ENCODE results near the gene SNRK. TPM values are rescaled to one million over a fixed set of nuclear protein-coding genes. Genes with fewer than 3 reads are reported as not detected.

Gene SNRK
- total RNA-seq, 1 experiment from 2014 or later = 9.7 TPM

DNA sequence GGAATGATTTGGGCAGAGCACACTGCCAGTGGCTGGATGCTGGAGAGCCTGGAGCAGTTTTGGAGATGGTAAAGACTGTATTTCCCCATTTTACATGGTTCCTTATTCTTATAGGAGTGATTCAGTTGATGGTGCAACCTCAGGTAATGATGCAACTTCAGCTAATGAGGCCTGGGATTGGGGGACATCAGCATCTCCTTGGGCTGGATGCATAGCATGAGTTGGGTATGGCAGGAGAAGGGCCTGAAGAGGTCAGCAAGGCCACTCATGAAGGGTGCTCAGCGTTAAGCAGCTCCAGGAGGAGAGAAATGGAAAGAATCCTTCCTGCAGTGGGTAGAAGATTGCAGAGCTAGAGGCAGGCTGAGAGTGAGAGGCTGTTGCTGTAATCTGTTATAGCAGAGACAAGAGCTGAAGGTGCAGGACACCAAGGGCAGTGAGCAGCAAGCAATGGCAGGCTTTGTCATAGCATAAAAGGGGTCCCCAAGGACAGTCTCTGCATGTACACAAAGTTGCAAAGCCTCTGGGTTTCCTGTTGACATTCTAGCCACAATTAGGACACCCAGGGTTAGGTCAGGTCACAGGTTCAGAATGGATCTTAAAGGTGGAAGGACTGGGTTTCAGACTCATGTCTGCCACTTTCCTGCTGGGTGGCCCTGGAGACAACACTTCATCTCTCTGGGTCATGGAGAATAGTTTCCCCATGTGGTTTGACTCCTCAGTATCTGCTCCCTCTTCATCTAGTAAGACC lies 29.5 kb upstream of the SNRK start:
- Histone ChIP-seq H3K27me3 (ENCODE audit: control insufficient read depth, insufficient read depth, low read length) (no peaks in the 10 kb centered on the region), H3K36me3 (replicated peaks; ENCODE audit: control insufficient read depth, insufficient read depth, low read length) (no peaks in the 10 kb centered on the region; the same call in 1 of the 2 replicates), H3K4me3 (ENCODE audit: insufficient read depth, low read depth, low read length) (no peak overlapping the region)
- no peak for DNase-seq

DNA sequence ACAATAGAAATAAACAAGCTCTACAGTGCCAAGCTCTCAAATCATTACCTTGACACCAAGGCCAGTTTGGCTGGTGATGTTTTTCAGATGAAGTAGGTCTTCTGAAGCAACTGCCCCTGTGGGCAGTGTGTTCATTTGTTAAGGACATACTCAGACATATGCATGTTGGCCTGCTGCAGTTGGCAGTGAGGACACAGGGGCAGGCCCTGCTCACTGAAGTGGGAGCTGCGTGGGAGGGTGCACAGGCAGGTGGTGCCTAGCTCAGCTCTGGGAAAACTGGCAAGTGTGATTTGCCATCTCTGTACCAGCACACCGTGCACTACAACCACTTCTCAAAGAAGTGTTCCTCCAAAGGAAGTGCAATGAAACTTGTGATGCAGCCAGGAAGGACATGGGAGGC lies 28.5 kb upstream of the SNRK start:
- no peaks in the 10 kb centered on the region; the same call in 1 of the 2 replicates for H3K36me3 ChIP-seq (replicated peaks; ENCODE audit: control insufficient read depth, insufficient read depth, low read length)
- H3K4me3 ChIP-seq (ENCODE audit: insufficient read depth, low read depth, low read length) = no peak overlapping the region
- no peaks in the 10 kb centered on the region for H3K27me3 ChIP-seq (ENCODE audit: control insufficient read depth, insufficient read depth, low read length)
- DNase-seq = no peak

DNA sequence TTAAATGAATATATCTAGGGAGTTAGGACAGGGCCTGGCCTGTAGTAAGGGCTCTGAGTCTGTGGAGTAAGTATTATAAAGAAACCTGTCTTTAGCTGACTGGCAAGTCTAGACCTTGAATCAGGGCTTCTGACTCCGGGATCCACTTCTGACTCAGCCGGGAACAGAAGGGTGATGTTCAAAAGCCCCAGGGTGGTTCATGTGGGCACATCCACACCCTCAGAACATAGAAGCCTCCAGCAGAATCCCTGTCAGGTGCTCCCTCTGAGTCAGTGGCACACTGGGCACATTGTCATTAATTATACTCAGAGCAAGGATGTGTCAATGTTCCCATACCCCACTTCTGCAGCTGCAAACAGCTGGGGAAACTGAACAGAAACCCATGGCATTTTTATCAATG lies 26.7 kb upstream of the SNRK start:
- no peak for DNase-seq
- H3K27me3 ChIP-seq (ENCODE audit: control insufficient read depth, insufficient read depth, low read length) = no peaks in the 10 kb centered on the region
- no peak overlapping the region for H3K4me3 ChIP-seq (ENCODE audit: insufficient read depth, low read depth, low read length)
- H3K36me3 ChIP-seq (replicated peaks; ENCODE audit: control insufficient read depth, insufficient read depth, low read length) = no peaks in the 10 kb centered on the region; the same call in 1 of the 2 replicates

DNA sequence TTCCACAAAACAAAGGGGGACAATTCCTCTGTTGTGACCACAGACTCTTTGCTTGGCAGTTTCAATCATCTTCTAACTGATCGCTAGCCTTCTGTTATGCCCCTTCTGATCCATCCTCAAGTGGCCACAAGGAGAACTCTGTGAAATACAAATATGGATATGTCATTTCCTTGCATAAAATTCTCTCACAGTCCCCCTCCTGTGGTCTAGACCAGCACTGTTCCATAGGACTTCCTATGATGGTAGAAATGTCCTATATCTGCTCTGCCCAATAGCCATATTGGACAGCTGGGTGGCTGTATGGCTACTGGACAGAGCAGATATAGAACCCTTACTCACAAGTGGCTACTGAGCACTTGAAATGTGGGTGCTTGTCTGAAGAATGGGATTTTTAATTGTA lies 25.9 kb upstream of the SNRK start:
- Histone ChIP-seq H3K27me3 (ENCODE audit: control insufficient read depth, insufficient read depth, low read length) (no peaks in the 10 kb centered on the region), H3K4me3 (ENCODE audit: insufficient read depth, low read depth, low read length) (no peak overlapping the region), H3K36me3 (replicated peaks; ENCODE audit: control insufficient read depth, insufficient read depth, low read length) (no peaks in the 10 kb centered on the region; the same call in 1 of the 2 replicates)
- DNase-seq = no peak

DNA sequence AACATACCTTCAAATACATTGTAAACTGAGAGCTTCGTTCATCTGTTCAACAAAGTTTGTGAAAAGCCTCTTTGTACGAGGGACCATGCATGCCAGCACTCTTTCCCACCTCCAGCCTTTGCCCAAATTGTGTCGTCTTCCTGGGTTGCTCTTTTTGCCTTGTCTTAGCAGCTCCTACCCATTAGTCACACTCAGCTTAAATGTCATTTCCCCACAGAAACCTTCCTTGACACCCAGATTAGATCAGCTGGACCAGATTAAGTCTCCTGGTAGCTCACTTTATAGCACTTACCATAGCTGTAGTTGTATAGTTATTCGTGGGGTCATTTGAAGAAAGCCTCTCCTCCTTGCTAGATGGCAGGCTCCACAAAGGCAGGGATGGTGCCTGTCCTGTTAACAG lies 24.1 kb upstream of the SNRK start:
- H3K36me3 ChIP-seq (replicated peaks; ENCODE audit: control insufficient read depth, insufficient read depth, low read length) = no peaks in the 10 kb centered on the region
- no peak for DNase-seq
- no peak overlapping the region for H3K4me3 ChIP-seq (ENCODE audit: insufficient read depth, low read depth, low read length)
- no peaks in the 10 kb centered on the region for H3K27me3 ChIP-seq (ENCODE audit: control insufficient read depth, insufficient read depth, low read length)

DNA sequence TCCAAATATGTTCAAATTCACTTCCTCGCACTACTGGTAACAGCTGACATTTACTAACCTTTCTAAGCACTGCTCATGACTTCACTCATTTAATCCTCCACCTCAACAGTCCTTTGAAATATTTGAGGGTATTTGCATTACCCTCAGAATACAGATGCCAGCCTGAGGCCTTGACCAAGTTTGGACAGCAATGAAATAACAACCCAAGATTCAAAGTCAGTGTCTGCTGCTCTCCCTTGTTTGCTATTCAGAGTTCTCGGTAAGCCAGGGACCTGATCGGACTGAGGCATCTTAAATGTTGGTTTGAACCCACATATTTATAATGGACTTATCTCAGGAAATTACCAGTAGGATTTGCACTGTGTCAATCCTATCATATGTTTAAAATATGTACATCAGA lies 19.9 kb upstream of the SNRK start:
- no peaks in the 10 kb centered on the region for H3K36me3 ChIP-seq (replicated peaks; ENCODE audit: control insufficient read depth, insufficient read depth, low read length)
- no peak for DNase-seq
- H3K4me3 ChIP-seq (ENCODE audit: insufficient read depth, low read depth, low read length) = no peak overlapping the region
- no peaks in the 10 kb centered on the region for H3K27me3 ChIP-seq (ENCODE audit: control insufficient read depth, insufficient read depth, low read length)

DNA sequence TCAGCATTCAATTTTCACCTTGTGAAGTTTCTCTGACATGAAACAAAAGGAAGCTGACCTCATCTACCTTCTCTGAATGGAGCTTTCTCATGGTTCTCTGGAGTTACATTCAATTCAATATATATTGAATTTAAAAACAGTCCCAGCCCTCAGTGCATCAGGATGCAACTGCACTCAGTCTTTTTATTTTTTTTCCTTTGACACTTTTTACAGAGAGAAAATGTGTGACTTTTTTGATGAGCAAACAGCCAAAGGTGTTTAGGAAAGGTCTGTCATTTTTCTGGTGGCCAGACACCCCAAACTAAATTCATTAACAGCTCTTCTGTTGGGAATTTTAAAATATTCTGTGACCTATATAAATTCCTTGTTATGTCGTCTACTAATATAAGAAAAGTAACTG lies 19.3 kb upstream of the SNRK start:
- DNase-seq = no peak
- Histone ChIP-seq H3K36me3 (replicated peaks; ENCODE audit: control insufficient read depth, insufficient read depth, low read length) (no peaks in the 10 kb centered on the region), H3K4me3 (ENCODE audit: insufficient read depth, low read depth, low read length) (no peak overlapping the region), H3K27me3 (ENCODE audit: control insufficient read depth, insufficient read depth, low read length) (no peaks in the 10 kb centered on the region)

DNA sequence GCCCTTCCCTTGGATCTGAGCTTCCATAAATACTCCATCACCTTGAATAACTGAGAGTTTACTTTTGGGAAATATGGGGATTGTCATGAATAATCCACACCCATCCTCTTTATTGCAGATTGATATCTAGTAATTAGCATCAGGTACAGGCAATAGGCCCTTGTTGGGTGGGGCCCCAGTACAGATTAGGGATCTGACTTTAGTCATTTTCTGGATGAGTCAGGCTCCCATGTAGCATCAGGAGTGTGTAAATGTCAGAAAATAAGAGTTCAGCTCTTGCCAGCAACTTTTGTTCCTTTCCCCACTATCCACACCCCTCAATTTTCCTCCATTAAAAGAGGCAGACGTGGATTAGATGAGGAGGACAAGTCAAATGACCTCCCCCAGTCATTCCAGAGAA lies 17.7 kb upstream of the SNRK start:
- no peaks in the 10 kb centered on the region for H3K36me3 ChIP-seq (replicated peaks; ENCODE audit: control insufficient read depth, insufficient read depth, low read length)

DNA sequence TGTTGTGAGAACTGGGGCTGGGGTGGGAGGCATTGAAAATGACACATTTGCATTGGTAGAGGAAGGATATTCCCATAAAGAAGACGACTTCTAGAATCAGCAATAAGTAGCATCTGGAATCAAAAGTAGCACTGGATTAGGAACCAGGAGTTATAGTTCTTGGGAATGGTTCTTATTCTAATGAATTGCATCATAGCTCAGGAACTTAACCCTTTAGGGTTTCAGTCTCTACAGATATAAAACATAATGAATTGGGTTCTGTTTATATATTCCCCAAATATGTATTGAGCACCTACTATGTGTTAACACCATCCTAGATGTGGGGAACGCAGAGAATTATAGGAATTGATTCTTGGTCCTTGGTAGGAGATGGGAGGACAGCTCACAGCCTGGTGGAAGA lies 16.3 kb upstream of the SNRK start:
- no peak overlapping the region for H3K4me3 ChIP-seq (ENCODE audit: insufficient read depth, low read depth, low read length)
- H3K36me3 ChIP-seq (replicated peaks; ENCODE audit: control insufficient read depth, insufficient read depth, low read length) = no peaks in the 10 kb centered on the region
- H3K27me3 ChIP-seq (ENCODE audit: control insufficient read depth, insufficient read depth, low read length) = no peaks in the 10 kb centered on the region
- no peak for DNase-seq

More for the DNA sequence above, 17.7 kb upstream of the SNRK start:
- no peak for DNase-seq
- no peaks in the 10 kb centered on the region for H3K27me3 ChIP-seq (ENCODE audit: control insufficient read depth, insufficient read depth, low read length)
- H3K4me3 ChIP-seq (ENCODE audit: insufficient read depth, low read depth, low read length) = no peak overlapping the region

DNA sequence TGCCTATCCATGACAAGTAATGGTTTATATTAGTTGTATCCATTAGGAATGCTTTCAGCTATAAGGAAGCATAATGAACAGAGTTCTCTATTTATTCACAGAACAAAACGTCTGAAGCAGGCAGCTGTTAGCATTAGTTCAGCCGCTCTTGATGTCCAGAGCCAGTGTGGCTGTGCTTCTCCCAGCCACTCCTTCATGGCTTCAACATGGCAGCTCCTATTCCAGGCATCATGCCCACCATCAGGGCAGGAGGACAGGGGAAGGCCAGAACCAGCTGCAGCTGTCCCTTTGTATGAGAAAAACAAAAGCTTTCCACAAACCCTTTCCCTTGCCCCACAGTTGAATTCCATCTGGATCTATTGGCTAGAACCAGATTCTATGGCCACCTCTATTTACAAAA lies 12.9 kb upstream of the SNRK start:
- Histone ChIP-seq H3K36me3 (replicated peaks; ENCODE audit: control insufficient read depth, insufficient read depth, low read length) (no peaks in the 10 kb centered on the region), H3K4me3 (ENCODE audit: insufficient read depth, low read depth, low read length) (no peak overlapping the region), H3K27me3 (ENCODE audit: control insufficient read depth, insufficient read depth, low read length) (no peaks in the 10 kb centered on the region)
- no peak for DNase-seq

DNA sequence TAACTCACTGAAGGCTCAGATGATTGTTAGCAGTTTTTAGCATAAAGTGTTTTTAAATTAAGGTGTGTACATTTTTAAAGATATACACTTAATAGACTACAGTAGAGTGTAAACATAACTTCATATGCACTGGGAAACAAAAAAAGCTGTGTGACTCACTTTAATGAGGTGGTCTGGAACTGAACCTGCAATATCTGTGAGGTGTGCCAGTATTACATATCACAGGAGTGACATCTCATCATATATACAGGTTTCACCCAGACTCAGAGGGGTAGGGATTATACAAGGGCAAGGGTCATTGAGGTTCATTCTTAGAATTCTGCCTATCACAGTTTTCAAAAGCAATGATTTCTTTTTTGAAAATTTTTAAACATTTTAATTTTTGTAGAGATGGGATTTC lies 7.3 kb upstream of the SNRK start:
- H3K4me3 ChIP-seq (ENCODE audit: insufficient read depth, low read depth, low read length) = no peak overlapping the region
- DNase-seq = no peak
- no peaks in the 10 kb centered on the region for H3K36me3 ChIP-seq (replicated peaks; ENCODE audit: control insufficient read depth, insufficient read depth, low read length)
- no peaks in the 10 kb centered on the region for H3K27me3 ChIP-seq (ENCODE audit: control insufficient read depth, insufficient read depth, low read length)

DNA sequence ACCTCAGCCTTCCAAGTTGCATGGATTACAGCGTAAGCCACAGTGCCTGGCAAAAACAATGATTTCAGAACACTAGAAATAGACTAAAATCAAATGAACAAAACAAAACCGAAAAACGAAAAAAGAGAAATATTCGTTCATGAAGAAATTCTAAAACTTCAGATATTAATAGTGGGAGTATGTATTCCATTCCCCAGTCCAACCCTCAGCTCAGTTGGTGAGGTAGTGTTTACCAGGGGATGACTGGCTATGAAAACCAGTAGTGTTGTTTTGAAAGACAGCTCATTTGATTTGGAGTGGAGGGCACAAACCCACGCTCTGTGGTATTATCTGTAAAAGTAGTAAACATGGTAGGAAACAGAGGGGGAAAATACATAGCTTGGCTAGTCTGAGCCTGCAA lies 6.8 kb upstream of the SNRK start:
- Histone ChIP-seq H3K27me3 (ENCODE audit: control insufficient read depth, insufficient read depth, low read length) (no peaks in the 10 kb centered on the region), H3K4me3 (ENCODE audit: insufficient read depth, low read depth, low read length) (no peak overlapping the region), H3K36me3 (replicated peaks; ENCODE audit: control insufficient read depth, insufficient read depth, low read length) (no peaks in the 10 kb centered on the region)
- no peak for DNase-seq

DNA sequence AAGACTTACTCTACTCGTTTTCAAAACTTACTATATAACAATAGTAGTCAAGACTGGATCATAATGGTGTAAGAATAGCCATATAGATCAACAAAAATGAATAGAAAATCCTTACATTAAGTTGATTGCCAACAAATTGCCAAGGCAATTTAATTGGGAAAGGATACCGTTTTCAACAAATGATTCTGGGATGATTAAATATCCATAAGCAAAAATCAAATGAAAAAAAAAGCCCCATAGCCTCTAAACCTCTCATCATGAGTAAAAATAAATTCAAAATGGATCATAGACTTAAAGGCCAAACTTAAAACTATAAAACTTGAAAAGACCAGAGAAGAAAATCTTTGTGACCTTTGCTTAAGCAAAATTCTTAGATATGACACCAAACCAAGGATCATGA lies 5.3 kb upstream of the SNRK start:
- Histone ChIP-seq H3K36me3 (replicated peaks; ENCODE audit: control insufficient read depth, insufficient read depth, low read length) (no peaks in the 10 kb centered on the region), H3K4me3 (ENCODE audit: insufficient read depth, low read depth, low read length) (no peak overlapping the region), H3K27me3 (ENCODE audit: control insufficient read depth, insufficient read depth, low read length) (no peaks in the 10 kb centered on the region)
- DNase-seq = no peak

DNA sequence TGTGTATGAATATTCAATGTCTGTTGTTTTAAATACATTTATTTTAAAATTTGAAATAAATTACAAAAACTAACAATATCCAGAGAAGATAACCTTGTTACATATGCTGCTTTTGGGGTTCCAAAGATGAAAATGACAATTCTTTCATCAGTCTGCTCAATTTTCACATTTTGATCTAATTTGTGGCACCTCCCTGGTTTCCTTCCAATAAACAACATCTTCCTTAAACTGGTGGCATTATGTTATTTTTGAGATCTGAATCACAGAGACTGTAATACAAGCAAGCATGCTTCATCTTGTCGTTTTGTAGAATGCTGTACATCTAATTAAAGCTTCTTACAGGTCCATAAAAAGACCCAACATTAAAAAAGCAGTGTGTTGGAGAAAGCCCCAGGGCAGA lies 2.2 kb upstream of the SNRK start:
- H3K36me3 ChIP-seq (replicated peaks; ENCODE audit: control insufficient read depth, insufficient read depth, low read length) = no peaks in the 10 kb centered on the region
- H3K27me3 ChIP-seq (ENCODE audit: control insufficient read depth, insufficient read depth, low read length) = peaks cover 2% of the 10 kb centered on the region; the same call in 1 of the 2 replicates
- no peak for DNase-seq

DNA sequence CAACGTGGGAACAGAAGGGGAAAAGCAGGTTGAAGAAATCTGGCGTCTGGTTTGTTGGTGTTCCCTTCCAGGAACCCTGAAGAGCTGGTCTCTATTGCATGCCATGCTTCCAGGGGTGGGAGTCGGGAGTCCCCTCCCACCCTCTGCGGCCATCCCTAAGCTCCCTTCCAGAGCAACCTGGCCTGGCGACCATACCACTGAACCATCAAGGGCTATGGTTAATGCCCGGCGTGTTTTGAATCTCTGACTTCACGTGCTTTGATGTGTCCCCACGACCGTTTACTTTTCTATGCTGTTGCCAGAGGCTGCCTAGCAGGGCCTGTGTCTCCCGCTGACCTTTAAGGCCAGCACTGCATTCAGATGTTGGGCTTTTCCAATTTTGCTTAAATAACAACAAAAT lies 696 bp upstream of the SNRK start:
- Histone ChIP-seq H3K36me3 (replicated peaks; ENCODE audit: control insufficient read depth, insufficient read depth, low read length) (no peaks in the 10 kb centered on the region; the same call in 1 of the 2 replicates), H3K27me3 (ENCODE audit: control insufficient read depth, insufficient read depth, low read length) (peaks cover 2% of the 10 kb centered on the region; the same call in 1 of the 2 replicates), H3K4me3 (ENCODE audit: insufficient read depth, low read depth, low read length) (no peak overlapping the region)
- DNase-seq = peak; percentile 52

More for the DNA sequence above, 2.2 kb upstream of the SNRK start:
- no peak overlapping the region for H3K4me3 ChIP-seq (ENCODE audit: insufficient read depth, low read depth, low read length)
